ENCODE data around the gene COX19. TPM values are rescaled to one million over a fixed set of nuclear protein-coding genes. Genes with fewer than 3 reads are reported as not detected.
"Not testable (repeated sequence)": the region's sequence is repeated elsewhere in the genome, so short reads cannot be mapped to it uniquely, and the experiment has no call there.

Gene COX19
- total and polyA plus RNA-seq, 4 donors = 3.1 to 17.0 (median 8.8) TPM

DNA sequence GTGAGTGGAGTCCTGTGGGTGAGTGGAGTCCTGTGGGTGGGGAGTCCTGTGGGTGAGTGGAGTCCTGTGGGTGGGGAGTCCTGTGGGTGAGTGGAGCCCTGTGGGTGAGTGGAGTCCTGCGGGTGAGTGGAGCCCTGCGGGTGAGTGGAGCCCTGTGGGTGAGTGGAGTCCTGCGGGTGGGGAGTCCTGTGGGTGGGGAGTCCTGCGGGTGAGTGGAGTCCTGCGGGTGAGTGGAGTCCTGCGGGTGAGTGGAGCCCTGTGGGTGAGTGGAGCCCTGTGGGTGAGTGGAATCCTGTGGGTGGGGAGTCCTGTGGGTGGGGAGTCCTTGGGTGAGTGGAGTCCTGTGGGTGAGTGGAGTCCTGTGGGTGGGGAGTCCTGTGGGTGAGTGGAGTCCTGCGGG, 27.1 kb upstream of the COX19 start:
- intact Hi-C loops (cut with DNase I); H3K4me3 ChIP-seq (ENCODE audit: low read length in 2 of 2); H3K36me3 ChIP-seq (ENCODE audit: control insufficient read depth in 1 of 2, insufficient read depth in 2 of 2, low read length in 1 of 2); H3K27me3 ChIP-seq (ENCODE audit: control insufficient read depth in 1 of 2, insufficient read depth in 2 of 2, low read length in 1 of 2); H3K27ac ChIP-seq (ENCODE audit: low read depth in 1 of 2, low read length in 2 of 2); H3K4me1 ChIP-seq (ENCODE audit: control insufficient read depth in 1 of 2, insufficient read depth in 2 of 2, low read length in 2 of 2); ATAC-seq (ENCODE audit: low FRiP score); DNase-seq; H3K9me3 ChIP-seq (ENCODE audit: control insufficient read depth, low read length): not testable (repeated sequence)
- WGBS, 2 donors = 82 to 93% methylated on average over 3 to 6 of the region's 7 CpGs

DNA sequence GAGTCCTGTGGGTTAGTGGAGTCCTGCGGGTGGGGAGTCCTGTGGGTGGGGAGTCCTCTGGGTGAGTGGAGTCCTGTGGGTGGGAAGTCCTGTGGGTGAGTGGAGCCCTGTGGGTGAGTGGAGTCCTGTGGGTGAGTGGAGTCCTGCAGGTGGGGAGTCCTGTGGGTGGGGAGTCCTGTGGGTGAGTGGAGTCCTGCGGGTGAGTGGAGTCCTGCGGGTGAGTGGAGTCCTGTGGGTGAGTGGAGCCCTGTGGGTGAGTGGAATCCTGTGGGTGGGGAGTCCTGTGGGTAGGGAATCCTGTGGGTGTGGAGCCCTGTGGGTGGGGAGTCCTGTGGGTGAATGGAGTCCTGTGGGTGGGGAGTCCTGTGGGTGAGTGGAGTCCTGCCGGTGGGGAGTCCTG, 26.7 kb upstream of the COX19 start:
- 92 to 100% methylated on average over 4 of the region's 4 CpGs for WGBS, 2 donors
- intact Hi-C loops (cut with DNase I); H3K36me3 ChIP-seq (ENCODE audit: control insufficient read depth in 1 of 2, insufficient read depth in 2 of 2, low read length in 1 of 2): not testable (repeated sequence)

DNA sequence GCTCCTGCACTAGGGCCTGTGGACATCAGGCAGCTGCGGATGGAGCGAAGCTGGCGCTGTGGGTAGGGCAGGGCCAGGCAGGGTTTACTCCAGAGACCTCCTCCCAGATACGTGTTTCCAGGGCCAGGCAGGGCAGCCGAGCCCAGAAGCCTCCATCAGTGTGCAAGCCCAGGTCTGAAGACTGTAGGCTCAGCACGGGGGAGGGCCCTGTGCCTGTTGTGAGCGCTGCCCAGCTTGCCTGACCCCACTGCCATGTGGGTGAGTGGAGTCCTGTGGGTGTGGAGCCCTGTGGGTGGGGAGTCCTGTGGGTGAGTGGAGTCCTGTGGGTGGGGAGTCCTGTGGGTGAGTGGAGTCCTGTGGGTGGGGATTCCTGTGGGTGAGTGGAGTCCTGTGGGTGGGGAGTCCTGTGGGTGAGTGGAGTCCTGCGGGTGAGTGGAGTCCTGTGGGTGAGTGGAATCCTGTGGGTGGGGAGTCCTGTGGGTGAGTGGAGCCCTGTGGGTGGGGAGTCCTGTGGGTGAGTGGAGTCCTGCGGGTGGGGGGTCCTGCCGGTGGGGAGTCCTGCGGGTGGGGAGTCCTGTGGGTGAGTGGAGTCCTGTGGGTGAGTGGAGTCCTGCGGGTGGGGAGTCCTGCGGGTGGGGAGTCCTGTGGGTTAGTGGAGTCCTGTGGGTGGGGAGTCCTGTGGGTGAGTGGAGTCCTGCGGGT, 25.9 kb upstream of the COX19 start:
- H3K4me3 ChIP-seq (ENCODE audit: low read length in 2 of 2); H3K36me3 ChIP-seq (ENCODE audit: control insufficient read depth in 1 of 2, insufficient read depth in 2 of 2, low read length in 1 of 2); intact Hi-C loops (cut with DNase I); DNase-seq; ATAC-seq (ENCODE audit: low FRiP score); H3K4me1 ChIP-seq (ENCODE audit: control insufficient read depth in 1 of 2, insufficient read depth in 2 of 2, low read length in 2 of 2); H3K9me3 ChIP-seq (ENCODE audit: control insufficient read depth, low read length); H3K27me3 ChIP-seq (ENCODE audit: control insufficient read depth in 1 of 2, insufficient read depth in 2 of 2, low read length in 1 of 2); H3K27ac ChIP-seq (ENCODE audit: low read depth in 1 of 2, low read length in 2 of 2): not testable (repeated sequence)
- 85 to 86% methylated on average over 14 of the region's 14 CpGs for WGBS, 2 donors

More for the DNA sequence above, 26.7 kb upstream of the COX19 start:
- H3K4me1 ChIP-seq (ENCODE audit: control insufficient read depth in 1 of 2, insufficient read depth in 2 of 2, low read length in 2 of 2); H3K4me3 ChIP-seq (ENCODE audit: low read length in 2 of 2); H3K27me3 ChIP-seq (ENCODE audit: control insufficient read depth in 1 of 2, insufficient read depth in 2 of 2, low read length in 1 of 2); DNase-seq; H3K27ac ChIP-seq (ENCODE audit: low read depth in 1 of 2, low read length in 2 of 2); ATAC-seq (ENCODE audit: low FRiP score); H3K9me3 ChIP-seq (ENCODE audit: control insufficient read depth, low read length): not testable (repeated sequence)

DNA sequence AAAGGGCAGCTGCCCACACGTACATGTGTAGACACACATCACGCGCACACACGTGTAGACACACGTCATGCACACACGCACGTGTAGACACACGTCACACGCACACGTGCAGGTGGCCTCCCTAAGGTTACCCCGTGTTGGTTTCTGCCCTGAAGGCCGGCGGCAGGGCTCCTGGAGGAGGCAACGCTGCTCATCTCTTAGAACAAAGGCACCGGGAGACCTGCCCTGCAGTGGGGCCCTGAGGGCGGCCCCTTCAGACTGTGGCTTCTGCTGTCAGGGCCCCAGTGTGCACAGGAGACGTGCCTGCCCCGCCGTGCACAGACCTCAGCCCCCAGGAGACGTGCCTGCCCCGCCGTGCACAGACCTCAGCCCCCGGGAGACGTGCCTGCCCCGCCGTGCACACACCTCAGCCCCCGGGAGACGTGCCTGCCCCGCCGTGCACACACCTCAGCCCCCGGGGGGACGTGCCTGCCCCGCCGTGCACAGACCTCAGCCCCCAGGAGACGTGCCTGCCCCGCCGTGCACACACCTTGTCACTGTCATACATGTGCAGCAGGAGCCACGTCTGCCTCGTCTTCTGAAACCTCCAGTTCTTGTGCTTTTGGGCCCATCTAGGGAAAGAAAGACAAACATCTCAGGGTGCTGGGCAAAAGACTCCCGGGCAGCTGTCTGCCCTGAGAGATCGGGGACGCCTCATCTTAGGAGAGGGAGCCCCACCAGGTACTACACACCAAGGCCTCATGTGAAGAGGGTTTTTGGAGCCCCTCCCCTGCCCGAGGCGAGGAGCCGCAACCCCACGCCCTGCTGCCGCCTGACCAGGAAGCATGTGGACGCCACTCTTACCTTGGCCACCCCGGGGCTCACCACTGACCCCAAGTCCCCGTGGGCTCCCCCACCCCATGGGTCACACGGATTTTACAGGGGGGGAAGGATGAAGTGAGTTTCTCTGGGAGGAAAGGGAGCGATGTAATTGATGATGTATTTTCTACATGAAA, 24.9 kb upstream of the COX19 start:
- no peaks in the 10 kb centered on the region for H3K36me3 ChIP-seq (ENCODE audit: control insufficient read depth in 1 of 2, insufficient read depth in 2 of 2, low read length in 1 of 2)
- intact Hi-C loops (cut with DNase I) = loop anchor here in 1 of 2 donors (5.0 kb wide), 1 partner anchor 142 kb away; no protein-coding TSS in a partner anchor
- no peaks in the 10 kb centered on the region for H3K9me3 ChIP-seq (ENCODE audit: control insufficient read depth, low read length)
- H3K4me3 ChIP-seq (ENCODE audit: low read length in 2 of 2) = no peak overlapping the region
- no peak for ATAC-seq (ENCODE audit: low FRiP score)
- H3K27ac ChIP-seq (ENCODE audit: low read depth in 1 of 2, low read length in 2 of 2) = no peak overlapping the region
- 81 to 84% methylated on average over 46 to 52 of the region's 52 CpGs for WGBS, 2 donors
- no peaks in the 10 kb centered on the region for H3K4me1 ChIP-seq (ENCODE audit: control insufficient read depth in 1 of 2, insufficient read depth in 2 of 2, low read length in 2 of 2)
- no peak for DNase-seq
- H3K27me3 ChIP-seq (ENCODE audit: control insufficient read depth in 1 of 2, insufficient read depth in 2 of 2, low read length in 1 of 2) = no peaks in the 10 kb centered on the region

DNA sequence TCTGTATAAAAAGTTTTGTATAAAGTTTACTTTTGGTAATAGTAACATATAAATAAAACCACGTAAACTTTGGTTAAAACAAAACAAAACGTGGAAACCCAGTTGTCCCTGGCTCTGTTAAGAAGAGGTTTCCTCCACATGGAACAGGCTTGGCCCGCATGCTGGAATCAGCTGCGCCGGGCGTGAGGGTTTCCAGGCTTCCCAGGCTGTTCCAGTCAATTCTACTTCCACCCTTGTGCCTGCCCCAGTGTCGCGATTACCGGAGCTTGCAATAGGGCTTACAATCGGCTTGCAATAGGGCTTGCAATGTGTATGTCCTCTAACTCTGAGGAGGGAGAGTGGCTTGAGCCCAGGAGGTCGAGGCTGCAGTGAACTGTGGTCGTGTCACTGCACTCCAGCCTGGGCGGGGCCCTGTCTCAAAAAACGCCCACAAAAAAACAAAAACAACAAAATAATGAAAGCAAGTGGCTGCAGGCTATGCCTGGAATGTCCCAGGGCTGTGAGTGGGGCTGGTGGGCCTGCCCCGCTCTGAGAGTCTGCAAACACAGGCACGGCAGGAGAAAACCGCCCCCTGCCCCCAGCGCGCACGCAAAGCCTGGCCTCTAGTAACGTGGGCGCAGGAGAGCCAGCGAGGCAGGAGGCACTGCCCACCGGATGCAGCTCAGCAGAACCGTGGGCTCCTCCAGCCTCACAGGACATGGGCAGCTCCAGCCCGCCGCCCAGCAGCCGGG, 24.0 kb upstream of the COX19 start:
- no peak for DNase-seq
- no peak overlapping the region for H3K27ac ChIP-seq (ENCODE audit: low read depth in 1 of 2, low read length in 2 of 2)
- ATAC-seq (ENCODE audit: low FRiP score) = no peak
- H3K4me1 ChIP-seq (ENCODE audit: control insufficient read depth in 1 of 2, insufficient read depth in 2 of 2, low read length in 2 of 2) = no peaks in the 10 kb centered on the region
- intact Hi-C loops (cut with DNase I) = loop anchor here in 1 of 2 donors (5.0 kb wide), 1 partner anchor 143 kb away; no protein-coding TSS in a partner anchor
- H3K27me3 ChIP-seq (ENCODE audit: control insufficient read depth in 1 of 2, insufficient read depth in 2 of 2, low read length in 1 of 2) = no peaks in the 10 kb centered on the region
- no peaks in the 10 kb centered on the region for H3K9me3 ChIP-seq (ENCODE audit: control insufficient read depth, low read length)
- H3K36me3 ChIP-seq (ENCODE audit: control insufficient read depth in 1 of 2, insufficient read depth in 2 of 2, low read length in 1 of 2) = no peaks in the 10 kb centered on the region
- 84% methylated on average over 28 of the region's 28 CpGs for WGBS, 2 donors
- no peak overlapping the region for H3K4me3 ChIP-seq (ENCODE audit: low read length in 2 of 2)

DNA sequence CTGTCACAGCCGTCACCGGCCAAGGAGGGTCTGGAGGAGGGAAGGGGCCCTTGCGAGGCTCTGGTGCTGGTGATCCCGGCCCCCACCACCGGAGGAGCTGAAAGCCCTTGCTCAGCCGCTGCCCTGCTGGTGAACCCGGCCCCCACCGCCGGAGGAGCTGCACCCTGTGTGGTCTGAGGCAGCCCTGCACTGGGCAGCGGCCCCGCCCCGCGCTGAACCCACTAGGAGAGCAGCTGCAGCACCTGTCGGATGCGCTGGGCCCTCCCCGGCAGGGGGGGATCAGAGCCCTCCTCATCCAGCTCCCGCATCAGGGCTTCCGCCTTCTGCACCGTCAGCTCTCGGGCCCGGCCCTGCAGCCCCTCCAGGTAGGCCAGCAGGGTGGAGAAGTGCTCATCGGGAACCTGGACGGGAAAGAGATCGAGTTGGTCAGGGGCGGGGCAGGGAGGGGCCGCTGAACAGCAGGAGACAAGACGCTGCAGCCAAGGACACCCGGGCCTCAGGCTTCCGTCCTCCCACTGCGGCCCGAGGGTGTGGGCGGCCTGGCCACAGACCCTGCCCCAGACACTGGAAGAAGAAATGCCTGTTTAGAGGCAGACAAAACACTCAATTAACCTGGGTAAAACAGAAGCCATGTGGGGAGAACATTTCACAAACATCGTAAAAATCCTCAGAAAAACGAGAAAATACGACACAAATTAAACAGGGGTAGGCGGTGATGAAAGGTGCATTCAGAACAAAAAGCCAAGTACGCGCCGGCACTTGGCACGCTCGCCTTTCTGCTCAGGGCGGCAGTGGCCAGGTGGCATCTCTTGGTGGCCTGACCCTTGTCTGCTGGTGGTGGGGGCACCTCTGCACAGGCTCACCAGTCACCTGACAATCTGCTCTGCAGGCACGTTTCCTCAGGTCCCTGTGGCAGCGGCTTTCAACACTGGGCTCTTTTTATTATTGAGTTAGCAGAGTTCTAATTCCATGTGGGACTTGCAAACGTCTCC, 22.4 kb upstream of the COX19 start:
- H3K4me1 ChIP-seq (ENCODE audit: control insufficient read depth in 1 of 2, insufficient read depth in 2 of 2, low read length in 2 of 2) = no peaks in the 10 kb centered on the region
- 78 to 83% methylated on average over 40 to 45 of the region's 45 CpGs for WGBS, 2 donors
- no peak overlapping the region for H3K4me3 ChIP-seq (ENCODE audit: low read length in 2 of 2)
- H3K9me3 ChIP-seq (ENCODE audit: control insufficient read depth, low read length) = no peaks in the 10 kb centered on the region
- H3K27me3 ChIP-seq (ENCODE audit: control insufficient read depth in 1 of 2, insufficient read depth in 2 of 2, low read length in 1 of 2) = no peaks in the 10 kb centered on the region
- intact Hi-C loops (cut with DNase I) = loop anchor here in 1 of 2 donors (5.0 kb wide), 1 partner anchor 145 kb away; no protein-coding TSS in a partner anchor
- no peak for ATAC-seq (ENCODE audit: low FRiP score)
- no peaks in the 10 kb centered on the region for H3K36me3 ChIP-seq (ENCODE audit: control insufficient read depth in 1 of 2, insufficient read depth in 2 of 2, low read length in 1 of 2)
- DNase-seq = no peak
- no peak overlapping the region for H3K27ac ChIP-seq (ENCODE audit: low read depth in 1 of 2, low read length in 2 of 2)

DNA sequence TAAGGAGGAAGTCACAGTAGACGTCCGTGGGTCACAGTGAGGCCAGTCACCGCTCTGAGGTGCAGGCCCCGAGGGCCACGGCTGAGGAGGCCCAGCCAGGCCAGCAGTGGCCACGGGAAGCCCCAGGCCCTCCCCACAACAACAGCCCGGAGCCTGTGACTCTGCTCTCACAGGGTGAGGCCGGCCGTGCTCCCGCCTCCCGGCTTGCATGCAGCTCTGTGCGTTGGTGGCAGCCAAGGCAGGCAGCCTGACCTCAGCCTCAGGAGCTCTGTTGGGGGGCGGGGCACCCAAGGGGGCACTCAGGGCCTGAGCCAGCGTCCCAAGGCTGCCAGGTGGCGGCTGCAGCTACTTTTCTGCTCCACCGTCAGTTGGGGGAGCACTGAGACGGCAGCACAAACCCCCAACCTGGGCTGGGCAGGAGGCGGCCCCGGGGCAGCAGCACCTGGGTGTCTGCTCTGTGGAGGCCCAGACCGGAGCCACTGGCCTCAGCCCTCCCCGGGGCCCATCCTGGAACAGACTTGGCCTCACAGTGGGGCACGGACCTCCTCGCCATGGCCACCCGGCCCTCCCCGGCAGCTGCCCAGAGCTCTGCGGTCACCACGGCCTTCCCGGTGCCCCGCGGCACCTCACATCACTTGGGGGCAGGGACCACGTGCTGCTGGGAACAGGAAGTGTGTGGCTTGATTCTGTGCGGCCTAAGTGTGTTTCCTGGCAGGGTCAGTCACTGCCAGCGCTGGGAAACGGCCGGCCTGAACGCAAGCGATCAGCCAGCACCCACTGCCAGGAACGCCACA, 20.9 kb upstream of the COX19 start:
- Histone ChIP-seq H3K27me3 (ENCODE audit: control insufficient read depth in 1 of 2, insufficient read depth in 2 of 2, low read length in 1 of 2) (no peaks in the 10 kb centered on the region), H3K4me3 (ENCODE audit: low read length in 2 of 2) (no peak overlapping the region), H3K36me3 (ENCODE audit: control insufficient read depth in 1 of 2, insufficient read depth in 2 of 2, low read length in 1 of 2) (no peaks in the 10 kb centered on the region), H3K9me3 (ENCODE audit: control insufficient read depth, low read length) (no peaks in the 10 kb centered on the region), H3K27ac (ENCODE audit: low read depth in 1 of 2, low read length in 2 of 2) (no peak overlapping the region), H3K4me1 (ENCODE audit: control insufficient read depth in 1 of 2, insufficient read depth in 2 of 2, low read length in 2 of 2) (no peaks in the 10 kb centered on the region)
- WGBS, 2 donors = 85 to 87% methylated on average over 38 of the region's 38 CpGs
- intact Hi-C loops (cut with DNase I) = loop anchor here in 1 of 2 donors (5.0 kb wide), 1 partner anchor 146 kb away; no protein-coding TSS in a partner anchor
- DNase-seq = no peak
- ATAC-seq (ENCODE audit: low FRiP score) = no peak
